Large intestine (tissue), 3 donors: ENCODE results near the gene THAP4. TPM values are rescaled to one million over a fixed set of nuclear protein-coding genes. Genes with fewer than 3 reads are reported as not detected.

Source experiments
- DNase-seq, 2 donors: peaks; one replicate each; pipeline versions ENCODE4 v3.0.0 to v3.0.0-alpha.2; 2013
- H3K27ac ChIP-seq: one replicate; pipeline ENCODE4 v1.5.1; 2013; ENCODE audit warnings: low read length
- H3K27me3 ChIP-seq: 2 replicates; pipeline ENCODE4 v1.6.1; 2013; ENCODE audit warnings: low read length; ENCODE audit not compliant: control insufficient read depth, insufficient read depth
- H3K36me3 ChIP-seq: 2 replicates; pipeline ENCODE4 v1.6.1; 2013; ENCODE audit warnings: low read length; ENCODE audit not compliant: control insufficient read depth, insufficient read depth
- H3K4me1 ChIP-seq: one replicate; pipeline ENCODE4 v1.6.1; 2013; ENCODE audit warnings: low read length; ENCODE audit not compliant: control insufficient read depth, insufficient read depth
- H3K4me3 ChIP-seq: one replicate; pipeline ENCODE4 v1.5.1; 2013; ENCODE audit warnings: low read length
- H3K9me3 ChIP-seq: one replicate; pipeline ENCODE4 v1.6.1; 2013; ENCODE audit warnings: mild to moderate bottlenecking, low read depth, low read length, moderate library complexity; ENCODE audit not compliant: control insufficient read depth
- whole genome bisulfite sequencing: methylation state at CpG from one replicate; pipeline ENCODE4 v1.1.5; 2013; ENCODE audit warnings: low lambda C conversion rate; ENCODE audit not compliant: insufficient coverage; 5-methylcytosine and 5-hydroxymethylcytosine counted together
- polyA plus RNA-seq: library from polyadenylated mRNA; unstranded; fragments of 120-200 nt; gene quantifications from one replicate; pipeline ENCODE4 v1.2.1, GENCODE V29; 2013

Gene THAP4
- polyA plus RNA-seq, 1 donor, result 35.7 TPM

- Histone ChIP-seq H3K4me1 (no peaks in the 10 kb centered on the region), H3K9me3 (no peaks in the 10 kb centered on the region), H3K36me3 (peaks cover 67% of the 10 kb centered on the region), H3K4me3 (no peak overlapping the region), H3K27me3 (no peaks in the 10 kb centered on the region), H3K27ac (no peak overlapping the region)
- WGBS, result no CpG with 5 or more reads among the region's 17 CpGs
- no peak for DNase-seq
These were observed 38.9 kb upstream of the THAP4 start for GRCh38 chr2:241675885-241676284.

DNA sequence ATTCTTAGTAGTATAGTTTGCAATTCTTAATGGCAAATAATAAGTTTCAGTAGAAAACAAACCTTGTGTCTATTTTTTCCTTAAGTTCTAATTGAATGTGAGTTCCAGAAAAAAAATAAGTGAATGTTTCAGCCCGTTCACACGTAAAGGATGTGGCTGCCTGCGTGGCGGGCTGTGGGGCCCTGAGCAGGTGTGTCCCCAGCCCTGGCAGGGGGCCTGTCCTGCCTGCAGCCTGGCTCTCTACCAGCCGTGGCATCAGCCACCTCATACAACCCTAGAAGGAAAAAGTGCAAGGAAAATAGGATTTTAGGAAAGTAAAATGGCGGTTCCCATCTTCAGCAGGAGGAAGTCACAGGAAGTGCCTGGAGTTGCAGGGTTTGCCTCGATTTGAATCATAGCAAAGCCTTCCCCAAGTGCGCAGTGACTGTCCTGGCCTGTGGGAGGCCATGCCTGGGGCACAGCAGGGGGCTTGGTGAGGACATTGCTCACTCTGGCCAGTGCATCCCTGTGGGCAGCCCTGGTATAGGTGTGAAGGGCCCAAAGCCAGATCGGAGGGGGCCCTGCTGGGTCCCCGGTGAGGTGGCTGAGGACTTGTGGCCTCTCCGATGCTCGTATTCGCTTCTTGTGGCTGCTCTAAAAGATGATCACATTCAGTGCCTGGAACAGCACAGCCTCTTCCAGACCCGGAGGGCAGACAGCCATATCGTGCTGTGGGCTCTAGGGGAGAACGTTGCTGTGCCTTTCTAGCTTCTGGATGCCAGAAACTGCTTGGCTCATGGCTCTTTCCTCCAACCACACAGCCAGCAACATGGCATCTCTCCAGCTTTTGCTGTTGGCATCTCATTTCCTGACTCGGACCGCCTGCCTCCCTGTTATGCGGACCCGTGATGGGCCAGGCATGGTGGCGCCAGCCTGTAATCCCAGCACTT, 37.1 kb upstream of the THAP4 start:
- no peaks in the 10 kb centered on the region for H3K9me3 ChIP-seq
- no peak overlapping the region for H3K27ac ChIP-seq
- H3K4me3 ChIP-seq, result no peak overlapping the region
- H3K36me3 ChIP-seq, result peaks cover 71% of the 10 kb centered on the region
- WGBS, result no CpG with 5 or more reads among the region's 21 CpGs
- H3K4me1 ChIP-seq, result no peaks in the 10 kb centered on the region
- H3K27me3 ChIP-seq, result no peaks in the 10 kb centered on the region
- no peak for DNase-seq

DNA sequence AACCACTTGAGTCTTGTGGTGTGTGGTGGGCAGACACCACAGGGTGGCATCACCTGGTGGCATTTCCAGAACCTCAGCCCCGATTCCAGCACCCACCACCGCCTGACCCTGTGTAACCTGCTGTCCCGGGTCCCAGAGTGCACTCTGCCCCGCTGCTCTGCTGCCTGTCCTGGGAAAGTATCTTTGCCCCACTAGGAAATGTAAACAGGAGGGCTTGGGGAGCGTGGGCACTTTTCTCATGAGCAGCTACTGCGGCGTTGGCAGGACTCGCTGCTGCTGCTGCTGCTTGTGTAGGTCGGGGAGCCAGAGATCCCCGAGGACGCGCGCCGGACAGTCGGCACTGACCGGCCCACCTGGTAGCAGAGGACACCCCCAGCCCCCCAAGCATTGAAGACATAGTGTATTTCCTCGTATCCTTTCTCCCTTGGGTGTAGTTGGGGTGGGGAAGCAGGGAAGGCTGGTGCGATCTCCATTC, 36.3 kb upstream of the THAP4 start:
- DNase-seq, result no peak
- no peaks in the 10 kb centered on the region for H3K9me3 ChIP-seq
- no peaks in the 10 kb centered on the region for H3K27me3 ChIP-seq
- no peak overlapping the region for H3K4me3 ChIP-seq
- peaks cover 72% of the 10 kb centered on the region for H3K36me3 ChIP-seq
- H3K27ac ChIP-seq, result no peak overlapping the region
- H3K4me1 ChIP-seq, result no peaks in the 10 kb centered on the region
- no CpG with 5 or more reads among the region's 18 CpGs for WGBS

DNA sequence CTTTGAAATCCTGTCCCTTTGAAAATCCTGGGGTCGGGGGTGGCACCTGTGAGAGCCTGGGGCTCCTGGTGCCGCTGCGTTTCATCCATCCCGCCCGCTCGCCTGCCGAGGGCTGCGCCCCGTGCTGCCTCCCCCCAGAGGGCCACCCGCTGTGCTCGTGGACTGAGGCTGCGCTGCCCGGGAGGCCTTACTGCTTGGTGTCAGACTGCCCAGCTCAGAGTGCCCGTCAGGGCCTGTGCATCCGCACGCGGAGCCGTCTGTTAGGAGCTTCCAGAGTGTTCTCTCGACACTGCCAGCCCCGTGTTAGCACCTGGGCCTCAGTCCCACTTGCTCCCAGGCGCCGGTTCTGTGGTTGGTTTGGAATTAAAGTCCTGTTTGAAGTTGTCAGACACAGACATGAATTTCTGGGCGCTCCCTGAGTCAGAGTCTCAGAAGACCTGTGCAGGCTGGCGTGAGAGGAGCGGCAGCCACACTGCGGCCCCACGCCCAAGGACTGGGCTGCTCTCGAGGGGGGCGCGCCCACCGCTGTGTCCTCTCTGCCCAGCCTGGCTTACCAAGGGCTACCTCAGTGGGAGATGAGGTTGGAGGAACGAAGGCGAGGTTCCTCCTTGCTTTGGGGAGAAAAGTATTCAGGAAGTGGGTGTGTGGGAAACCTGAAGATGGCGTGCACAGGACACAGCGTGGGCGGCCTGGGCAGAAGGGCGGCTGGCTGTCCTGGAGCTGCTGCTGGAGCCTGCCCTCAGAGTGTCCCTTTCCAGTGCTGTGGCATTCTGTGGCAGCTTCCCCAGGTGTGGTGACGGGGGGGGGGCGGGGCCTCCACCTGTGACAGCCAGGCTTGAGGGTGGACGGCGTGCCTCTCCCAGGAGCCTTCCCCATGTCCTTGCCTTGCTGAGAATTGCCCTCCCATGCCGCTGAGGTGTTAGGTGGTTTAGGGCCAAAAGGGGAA, 35.6 kb upstream of the THAP4 start:
- no peak for DNase-seq
- H3K9me3 ChIP-seq, result no peaks in the 10 kb centered on the region
- no peaks in the 10 kb centered on the region for H3K27me3 ChIP-seq
- no peak overlapping the region for H3K4me3 ChIP-seq
- H3K36me3 ChIP-seq, result peaks cover 74% of the 10 kb centered on the region
- no peak overlapping the region for H3K27ac ChIP-seq
- no CpG with 5 or more reads among the region's 42 CpGs for WGBS
- H3K4me1 ChIP-seq, result no peaks in the 10 kb centered on the region

DNA sequence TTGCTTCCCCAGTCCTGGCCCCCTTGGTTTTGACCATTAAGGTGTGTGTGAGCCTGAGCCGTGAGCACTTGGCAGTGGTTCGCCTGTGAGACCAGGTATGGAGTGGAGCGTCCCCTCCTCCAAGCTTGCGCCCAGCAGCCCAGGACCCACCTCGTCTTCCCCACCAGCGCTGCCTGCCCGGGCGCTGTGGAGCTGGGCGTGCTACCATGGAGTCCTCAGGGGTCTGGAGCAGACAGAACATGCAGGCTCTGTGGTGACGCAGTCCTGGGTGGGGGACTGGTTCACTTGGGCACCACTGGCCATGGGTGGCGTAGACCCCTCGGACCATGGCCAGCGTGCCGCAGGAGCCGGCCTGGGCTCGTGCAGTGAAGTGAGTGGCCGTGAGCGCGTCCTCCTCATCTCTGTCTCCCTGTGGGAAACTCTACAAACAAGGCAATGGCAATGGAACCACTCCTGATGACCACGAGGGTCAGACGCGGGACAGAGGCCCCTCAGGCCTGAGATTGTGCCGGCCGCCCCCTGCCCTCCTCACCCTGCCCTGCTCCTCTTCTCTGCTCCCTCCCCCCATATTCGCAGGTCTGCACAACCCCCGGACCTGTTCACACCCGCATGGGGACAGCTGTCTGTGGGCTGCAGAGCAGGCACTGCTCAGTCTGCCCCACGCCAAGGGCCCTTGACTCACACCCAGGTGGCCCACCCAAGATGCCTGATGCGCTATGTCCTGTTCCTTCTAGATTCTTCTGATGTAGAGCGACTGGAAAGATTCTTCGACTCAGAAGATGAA, 34.7 kb upstream of the THAP4 start:
- no peaks in the 10 kb centered on the region for H3K27me3 ChIP-seq
- H3K9me3 ChIP-seq, result no peaks in the 10 kb centered on the region
- no peaks in the 10 kb centered on the region for H3K4me1 ChIP-seq
- no peak for DNase-seq
- H3K36me3 ChIP-seq, result peaks cover 73% of the 10 kb centered on the region
- H3K27ac ChIP-seq, result no peak overlapping the region
- WGBS, result no CpG with 5 or more reads among the region's 31 CpGs
- no peak overlapping the region for H3K4me3 ChIP-seq

GRCh38 chr2:241670333-241671110, 33.6 kb upstream of the THAP4 start:
- Histone ChIP-seq H3K4me3 (no peak overlapping the region), H3K27ac (no peak overlapping the region), H3K9me3 (no peaks in the 10 kb centered on the region), H3K4me1 (no peaks in the 10 kb centered on the region), H3K27me3 (no peaks in the 10 kb centered on the region), H3K36me3 (peaks cover 67% of the 10 kb centered on the region)
- no peak for DNase-seq
- no CpG with 5 or more reads among the region's 31 CpGs for WGBS

DNA sequence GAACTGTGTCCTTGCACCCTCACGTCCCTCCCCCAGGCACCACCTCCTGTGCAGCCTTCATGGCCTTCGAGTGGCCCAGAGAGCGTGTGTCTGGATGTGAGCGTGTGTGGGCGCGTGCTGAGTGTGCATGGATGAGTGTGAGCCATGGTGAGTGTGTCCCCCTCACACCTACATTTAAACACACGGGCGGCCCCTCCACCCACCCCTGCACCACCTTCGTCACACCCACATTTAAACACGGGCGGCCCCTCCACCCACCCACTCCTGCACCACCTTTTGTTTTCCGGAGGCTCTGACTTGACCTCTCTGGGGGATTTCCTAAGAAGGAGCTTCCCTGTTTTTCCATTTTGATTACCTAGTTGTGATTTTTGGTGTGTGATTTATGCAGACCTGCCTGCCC, 31.9 kb upstream of the THAP4 start:
- no peak overlapping the region for H3K4me3 ChIP-seq
- H3K4me1 ChIP-seq, result no peaks in the 10 kb centered on the region
- DNase-seq, result no peak
- H3K27ac ChIP-seq, result no peak overlapping the region
- peaks cover 61% of the 10 kb centered on the region for H3K36me3 ChIP-seq
- WGBS, result no CpG with 5 or more reads among the region's 12 CpGs
- no peaks in the 10 kb centered on the region for H3K9me3 ChIP-seq
- H3K27me3 ChIP-seq, result no peaks in the 10 kb centered on the region

DNA sequence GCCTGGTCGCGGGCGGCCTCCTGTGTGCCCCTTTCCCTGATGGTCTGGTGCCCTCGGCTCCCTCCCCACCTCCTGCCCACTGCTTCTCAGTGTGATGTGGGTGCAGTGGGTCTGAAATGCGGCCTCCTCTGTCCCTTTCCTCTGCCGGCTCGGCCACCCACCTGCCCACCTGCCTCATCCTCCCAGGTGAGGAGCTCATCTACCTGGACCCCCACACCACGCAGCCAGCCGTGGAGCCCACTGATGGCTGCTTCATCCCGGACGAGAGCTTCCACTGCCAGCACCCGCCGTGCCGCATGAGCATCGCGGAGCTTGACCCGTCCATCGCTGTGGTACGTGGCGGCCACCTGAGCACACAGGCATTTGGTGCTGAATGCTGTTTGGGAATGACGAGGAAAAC, 31.4 kb upstream of the THAP4 start:
- Histone ChIP-seq H3K4me1 (no peaks in the 10 kb centered on the region), H3K27me3 (no peaks in the 10 kb centered on the region), H3K9me3 (no peaks in the 10 kb centered on the region), H3K36me3 (peaks cover 61% of the 10 kb centered on the region), H3K27ac (no peak overlapping the region), H3K4me3 (no peak overlapping the region)
- no CpG with 5 or more reads among the region's 21 CpGs for WGBS
- no peak for DNase-seq

DNA sequence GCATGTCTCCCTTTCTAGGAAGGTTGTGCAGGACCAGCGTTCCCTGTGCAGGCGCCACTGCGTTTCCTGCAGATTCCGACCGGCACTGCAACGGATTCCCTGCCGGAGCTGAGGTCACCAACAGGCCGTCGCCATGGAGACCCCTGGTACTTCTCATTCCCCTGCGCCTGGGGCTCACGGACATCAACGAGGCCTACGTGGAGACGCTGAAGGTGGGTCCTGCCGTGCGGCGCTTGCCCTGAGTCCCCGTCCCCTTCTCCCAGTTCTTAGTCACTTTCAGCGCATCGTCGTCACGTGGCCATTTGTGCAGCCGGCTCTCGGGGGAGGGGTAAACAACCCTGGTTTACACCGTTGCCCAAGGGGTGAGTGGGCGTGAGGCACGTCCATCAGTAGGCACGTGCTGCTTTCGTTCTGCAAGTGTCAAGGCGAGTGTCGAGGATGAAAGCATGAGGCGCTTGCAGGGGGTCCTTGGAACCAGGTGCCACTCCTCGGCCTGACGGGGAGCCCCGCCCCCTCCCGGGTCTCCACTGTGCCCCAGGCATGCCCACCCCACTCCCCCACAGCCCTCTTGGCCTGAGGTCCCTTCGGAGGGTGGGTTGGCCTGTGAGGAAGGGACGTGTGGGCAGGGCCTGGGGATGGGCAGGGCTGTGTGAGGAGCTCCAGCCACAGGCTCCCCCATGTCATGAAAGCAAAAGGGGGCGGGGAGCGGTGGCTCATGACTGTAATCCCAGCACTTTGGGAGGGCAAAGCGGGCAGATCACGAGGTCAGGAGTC, 29.9 kb upstream of the THAP4 start:
- H3K36me3 ChIP-seq, result peaks cover 48% of the 10 kb centered on the region
- WGBS, result no CpG with 5 or more reads among the region's 42 CpGs
- peak overlapping the region; percentile 15 for H3K27ac ChIP-seq
- peak in 1 of 2 donors; percentile 10 for DNase-seq
- H3K4me3 ChIP-seq, result no peak overlapping the region
- H3K9me3 ChIP-seq, result no peaks in the 10 kb centered on the region
- H3K4me1 ChIP-seq, result no peaks in the 10 kb centered on the region
- H3K27me3 ChIP-seq, result no peaks in the 10 kb centered on the region
